22Rv1 (cell line): Measurements from ENCODE around the gene KRTAP10-1.

Source experiments
- ZFX ChIP-seq: fragments of 450-650 bp; IDR thresholded peaks from 2 replicates; pipeline ENCODE4 v1.6.1; 2017; ENCODE audit warnings: antibody characterized with exemption, borderline replicate concordance
- TF ChIP-seq, protein P1 (sequence below): fragments of 450-650 bp; IDR thresholded peaks from 2 replicates; pipeline ENCODE4 v1.5.1; 2017; ENCODE audit warnings: mild to moderate bottlenecking

DNA sequence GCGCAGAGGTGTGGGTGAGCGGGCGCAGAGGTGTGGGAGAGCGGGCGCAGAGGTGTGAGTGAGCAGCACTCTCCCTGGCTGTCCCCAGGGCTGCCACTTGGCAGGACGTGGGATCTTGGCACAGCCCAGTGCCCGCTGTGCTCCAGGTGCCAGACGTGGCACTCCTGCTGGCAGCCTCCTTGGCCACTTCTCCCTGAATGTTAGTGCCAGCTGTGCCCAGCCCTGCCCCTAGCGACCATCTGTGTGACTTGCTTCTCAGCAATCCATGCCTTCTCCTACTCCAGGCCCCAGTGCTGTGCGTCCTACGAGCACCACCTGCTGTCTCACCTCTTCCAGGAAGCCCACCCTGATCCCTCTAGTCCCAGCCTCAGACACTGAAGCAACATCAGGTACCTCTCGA lies 30.5 kb downstream of the KRTAP10-1 start:
- TF ChIP-seq, protein P1, sequence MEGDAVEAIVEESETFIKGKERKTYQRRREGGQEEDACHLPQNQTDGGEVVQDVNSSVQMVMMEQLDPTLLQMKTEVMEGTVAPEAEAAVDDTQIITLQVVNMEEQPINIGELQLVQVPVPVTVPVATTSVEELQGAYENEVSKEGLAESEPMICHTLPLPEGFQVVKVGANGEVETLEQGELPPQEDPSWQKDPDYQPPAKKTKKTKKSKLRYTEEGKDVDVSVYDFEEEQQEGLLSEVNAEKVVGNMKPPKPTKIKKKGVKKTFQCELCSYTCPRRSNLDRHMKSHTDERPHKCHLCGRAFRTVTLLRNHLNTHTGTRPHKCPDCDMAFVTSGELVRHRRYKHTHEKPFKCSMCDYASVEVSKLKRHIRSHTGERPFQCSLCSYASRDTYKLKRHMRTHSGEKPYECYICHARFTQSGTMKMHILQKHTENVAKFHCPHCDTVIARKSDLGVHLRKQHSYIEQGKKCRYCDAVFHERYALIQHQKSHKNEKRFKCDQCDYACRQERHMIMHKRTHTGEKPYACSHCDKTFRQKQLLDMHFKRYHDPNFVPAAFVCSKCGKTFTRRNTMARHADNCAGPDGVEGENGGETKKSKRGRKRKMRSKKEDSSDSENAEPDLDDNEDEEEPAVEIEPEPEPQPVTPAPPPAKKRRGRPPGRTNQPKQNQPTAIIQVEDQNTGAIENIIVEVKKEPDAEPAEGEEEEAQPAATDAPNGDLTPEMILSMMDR: peak; percentile 70
- no peak for TF ChIP-seq ZFX
